ENCODE measurements around the gene MAP2K4.

The MAP2K4 gene

GRCh38 chr17:12178644-12179330, 158.1 kb downstream of the MAP2K4 start:
- DNase-seq: no peak

GRCh38 chr17:12180644-12181261, 160.1 kb downstream of the MAP2K4 start:
- DNase-seq: peak in 2 of 14 donors; percentile 3 to 4

- DNase-seq: no peak
Measured at GRCh38 chr17:12187658-12188057, 167.0 kb downstream of the MAP2K4 start.

GRCh38 chr17:12193144-12193735, 172.6 kb downstream of the MAP2K4 start:
- DNase-seq: no peak
